ENCODE data around the gene KLHL10. TPM values are rescaled to one million over a fixed set of nuclear protein-coding genes. Genes with fewer than 3 reads are reported as not detected.
"Not testable (repeated sequence)": the region's sequence is repeated elsewhere in the genome, so short reads cannot be mapped to it uniquely, and the experiment has no call there.

KLHL10 gene
- total RNA-seq, 2 donors from 2014 or later, result 0.14 to 6.5 TPM

DNA sequence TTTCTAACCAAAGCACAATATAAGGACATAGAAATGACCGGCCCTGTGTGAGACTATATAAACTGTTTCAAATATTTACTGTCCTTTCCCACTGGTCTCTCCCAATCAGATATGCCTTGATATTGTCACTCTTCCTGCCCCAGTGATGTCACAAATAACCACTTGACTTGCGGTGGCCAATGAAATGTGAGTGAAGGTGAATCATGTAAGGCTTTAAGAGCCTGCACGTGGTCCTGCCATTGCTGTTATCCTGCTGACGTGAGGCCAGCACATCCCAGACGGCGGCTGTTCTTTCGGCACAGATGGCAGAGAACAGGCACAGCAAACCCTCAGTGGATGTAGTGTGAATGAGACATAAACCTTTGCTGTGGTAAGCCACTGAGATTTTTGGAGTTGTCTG, 33.0 kb downstream of the KLHL10 start:
- Histone ChIP-seq H3K4me1 (replicated peaks) (peaks cover 9% of the 10 kb centered on the region), H3K27ac (peak overlapping the region in 1 of 2 donors; percentile 61), H3K36me3 (peaks cover 4 to 6% of the 10 kb centered on the region in 2 donors), H3K4me3 (no peak overlapping the region), H3K9me3 (no peaks in the 10 kb centered on the region), H3K27me3 (replicated peaks; ENCODE audit: insufficient read depth) (no peaks in the 10 kb centered on the region)
- TF ChIP-seq, protein P1, sequence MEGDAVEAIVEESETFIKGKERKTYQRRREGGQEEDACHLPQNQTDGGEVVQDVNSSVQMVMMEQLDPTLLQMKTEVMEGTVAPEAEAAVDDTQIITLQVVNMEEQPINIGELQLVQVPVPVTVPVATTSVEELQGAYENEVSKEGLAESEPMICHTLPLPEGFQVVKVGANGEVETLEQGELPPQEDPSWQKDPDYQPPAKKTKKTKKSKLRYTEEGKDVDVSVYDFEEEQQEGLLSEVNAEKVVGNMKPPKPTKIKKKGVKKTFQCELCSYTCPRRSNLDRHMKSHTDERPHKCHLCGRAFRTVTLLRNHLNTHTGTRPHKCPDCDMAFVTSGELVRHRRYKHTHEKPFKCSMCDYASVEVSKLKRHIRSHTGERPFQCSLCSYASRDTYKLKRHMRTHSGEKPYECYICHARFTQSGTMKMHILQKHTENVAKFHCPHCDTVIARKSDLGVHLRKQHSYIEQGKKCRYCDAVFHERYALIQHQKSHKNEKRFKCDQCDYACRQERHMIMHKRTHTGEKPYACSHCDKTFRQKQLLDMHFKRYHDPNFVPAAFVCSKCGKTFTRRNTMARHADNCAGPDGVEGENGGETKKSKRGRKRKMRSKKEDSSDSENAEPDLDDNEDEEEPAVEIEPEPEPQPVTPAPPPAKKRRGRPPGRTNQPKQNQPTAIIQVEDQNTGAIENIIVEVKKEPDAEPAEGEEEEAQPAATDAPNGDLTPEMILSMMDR (IDR thresholded peaks at IDR 0.05), result no peak
- peak; percentile 54 for TF ChIP-seq POLR2AphosphoS5 (IDR thresholded peaks at IDR 0.05)
- peak; percentile 10 for DNase-seq (ENCODE audit: low spot score)
- WGBS, result 76% methylated on average over 7 of the region's 7 CpGs
- intact Hi-C loops (cut with DNase I), result no loop called here

DNA sequence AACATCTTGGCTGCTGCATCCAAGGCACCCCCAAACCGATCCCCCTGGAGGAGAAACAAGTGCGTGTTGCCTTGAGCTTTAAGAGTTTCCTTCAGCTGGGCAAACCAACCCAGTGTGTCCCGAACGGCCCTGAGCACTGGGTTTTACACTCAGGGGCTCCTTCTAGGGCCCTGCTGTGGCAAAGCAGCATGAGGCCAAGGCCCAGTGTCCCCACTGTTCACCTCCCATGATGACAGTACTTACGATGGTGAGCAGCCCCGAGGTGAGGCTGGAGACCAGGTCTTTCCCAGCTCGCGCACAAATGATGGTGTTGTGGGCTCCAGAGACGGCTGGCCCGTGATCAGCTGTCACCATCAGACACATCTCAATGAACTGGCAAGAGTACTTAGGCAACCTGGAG, 34.2 kb downstream of the KLHL10 start:
- intact Hi-C loops (cut with DNase I), result no loop called here
- no peaks in the 10 kb centered on the region for H3K27me3 ChIP-seq (replicated peaks; ENCODE audit: insufficient read depth)
- TF ChIP-seq POLR2A (IDR thresholded peaks at IDR 0.05), result no peak
- TF ChIP-seq, protein P1 (IDR thresholded peaks at IDR 0.05), result no peak
- TF ChIP-seq POLR2AphosphoS5 (IDR thresholded peaks at IDR 0.05), result no peak
- WGBS, result 90% methylated on average over 10 of the region's 10 CpGs
- H3K9me3 ChIP-seq, result no peaks in the 10 kb centered on the region
- H3K36me3 ChIP-seq, result peaks cover 4 to 6% of the 10 kb centered on the region in 2 donors
- H3K27ac ChIP-seq, result no peak overlapping the region
- no peak for DNase-seq (ENCODE audit: low spot score)
- H3K4me3 ChIP-seq, result no peak overlapping the region
- H3K4me1 ChIP-seq (replicated peaks), result peaks cover 9% of the 10 kb centered on the region

DNA sequence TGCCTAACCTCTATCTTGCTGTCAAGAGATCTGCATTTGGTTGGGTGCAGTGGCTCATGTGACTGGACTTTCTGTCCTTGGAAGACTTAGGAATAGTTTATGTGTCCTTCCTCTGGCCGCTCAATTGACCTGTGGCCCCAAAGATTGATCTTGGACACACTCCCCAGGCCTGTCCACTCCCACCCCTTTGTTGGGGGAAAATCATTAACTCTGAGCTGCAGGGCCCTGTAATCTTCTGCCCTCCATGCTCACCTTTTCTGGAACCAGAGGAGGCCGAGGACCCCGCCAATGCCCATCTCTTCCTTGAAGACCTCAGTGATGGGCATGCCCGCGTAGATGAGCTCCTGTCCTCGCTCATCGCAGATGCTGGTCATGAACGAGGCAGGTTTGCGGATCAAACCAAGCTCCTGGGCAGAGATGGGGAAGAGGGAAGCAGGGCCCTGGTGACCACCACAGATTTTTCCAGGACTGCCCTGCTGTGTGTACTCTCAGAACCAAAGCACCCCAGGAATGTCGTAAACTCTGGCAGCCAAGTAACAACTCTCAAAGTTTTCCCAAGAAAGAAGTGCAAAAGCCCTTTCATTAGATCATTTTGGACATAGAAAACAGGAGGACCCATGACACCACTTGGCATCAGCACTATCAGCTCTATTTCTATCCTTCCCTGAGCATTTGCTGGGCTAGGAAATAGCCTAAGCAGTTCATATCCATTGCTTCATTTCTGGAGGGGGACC, 36.1 kb downstream of the KLHL10 start:
- no peaks in the 10 kb centered on the region for H3K9me3 ChIP-seq
- H3K27me3 ChIP-seq (replicated peaks; ENCODE audit: insufficient read depth), result no peaks in the 10 kb centered on the region
- 95% methylated on average over 10 of the region's 10 CpGs for WGBS
- no peak overlapping the region for H3K27ac ChIP-seq
- H3K4me3 ChIP-seq, result no peak overlapping the region
- H3K4me1 ChIP-seq (replicated peaks), result peaks cover 9% of the 10 kb centered on the region
- TF ChIP-seq POLR2A (IDR thresholded peaks at IDR 0.05) (no peak), POLR2AphosphoS5 (IDR thresholded peaks at IDR 0.05) (no peak)
- TF ChIP-seq, protein P1 (IDR thresholded peaks at IDR 0.05), result no peak
- intact Hi-C loops (cut with DNase I), result no loop called here
- H3K36me3 ChIP-seq, result peaks cover 12 to 15% of the 10 kb centered on the region in 2 donors
- DNase-seq (ENCODE audit: low spot score), result no peak

DNA sequence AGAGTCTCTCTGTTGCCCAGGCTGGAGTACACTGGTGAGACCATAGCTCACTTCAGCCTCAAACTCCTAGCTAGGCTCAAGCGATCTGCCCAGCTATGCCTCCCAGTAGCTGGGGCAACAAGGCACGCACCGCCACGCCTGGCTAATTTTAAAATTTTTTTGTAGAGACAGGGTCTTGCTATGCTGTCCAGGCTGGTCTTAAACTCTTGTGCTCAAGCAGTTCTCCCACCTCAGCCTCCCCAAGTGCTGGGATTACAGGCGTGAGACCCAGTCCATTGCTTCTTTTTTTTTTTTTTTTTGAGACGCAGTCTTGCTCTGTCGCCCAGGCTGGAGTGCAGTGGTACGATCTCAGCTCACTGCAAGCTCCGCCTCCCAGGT, 36.7 kb downstream of the KLHL10 start:
- H3K27me3 ChIP-seq (replicated peaks; ENCODE audit: insufficient read depth); DNase-seq (ENCODE audit: low spot score); H3K4me1 ChIP-seq (replicated peaks); H3K4me3 ChIP-seq; H3K9me3 ChIP-seq; intact Hi-C loops (cut with DNase I); H3K27ac ChIP-seq: not testable (repeated sequence)
- peaks cover 12 to 18% of the 10 kb centered on the region in 2 donors for H3K36me3 ChIP-seq
- WGBS, result 97% methylated on average over 9 of the region's 9 CpGs

DNA sequence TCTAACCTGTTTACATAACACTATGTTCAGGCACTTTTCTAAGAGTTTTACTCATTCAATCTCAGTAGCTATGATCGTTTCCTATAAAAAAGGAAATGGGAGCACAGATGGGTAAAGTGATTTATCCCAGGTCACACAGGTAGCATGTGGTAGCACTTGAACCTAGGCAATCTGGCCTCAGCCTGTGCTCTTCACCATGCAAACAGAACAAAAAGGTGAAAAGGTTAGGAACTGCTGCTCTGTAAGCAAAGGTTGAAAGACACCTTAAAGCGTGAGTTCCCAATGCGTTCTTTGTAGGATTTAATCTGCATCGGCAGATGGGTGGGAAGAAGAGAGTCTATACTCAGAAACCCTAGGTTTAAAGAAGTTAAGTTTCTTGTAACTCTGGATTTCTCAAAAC, 42.5 kb downstream of the KLHL10 start:
- no peak for TF ChIP-seq POLR2AphosphoS5 (IDR thresholded peaks at IDR 0.05)
- TF ChIP-seq, protein P1 (IDR thresholded peaks at IDR 0.05), result no peak
- TF ChIP-seq POLR2A (IDR thresholded peaks at IDR 0.05), result no peak
- H3K9me3 ChIP-seq, result no peaks in the 10 kb centered on the region
- H3K27me3 ChIP-seq (replicated peaks; ENCODE audit: insufficient read depth), result no peaks in the 10 kb centered on the region
- H3K36me3 ChIP-seq, result peaks cover 18 to 27% of the 10 kb centered on the region in 2 donors
- 86% methylated on average over 4 of the region's 4 CpGs for WGBS
- no peak for DNase-seq (ENCODE audit: low spot score)
- intact Hi-C loops (cut with DNase I), result loop anchor here (10.0 kb wide), 1 partner anchor 145 kb away; the partner anchor contains the start of gene HAP1
- H3K4me3 ChIP-seq, result no peak overlapping the region
- no peak overlapping the region for H3K27ac ChIP-seq
- H3K4me1 ChIP-seq (replicated peaks), result no peaks in the 10 kb centered on the region
